ENCODE measurements around the gene FNDC3B. TPM values are rescaled to one million over a fixed set of nuclear protein-coding genes. Genes with fewer than 3 reads are reported as not detected.

The FNDC3B gene
- total RNA-seq, 5 donors from 2014 or later (not counting 1 experiment from before 2014, with no cell fraction given): 18.1 to 46.5 (median 23.5) TPM

GRCh38 chr3:172319595-172319994, 280.2 kb downstream of the FNDC3B start:
- Mint-ChIP-seq H3K4me3 (no peak overlapping the region), H3K9me3 (no peaks in the 10 kb centered on the region), H3K27ac (no peak overlapping the region), H3K27me3 (no peaks in the 10 kb centered on the region), H3K4me1 (peaks cover 0 to 2% (median 0%) of the 10 kb centered on the region in 3 donors), H3K36me3 (peaks cover 30% of the 10 kb centered on the region)
- DNase-seq (no peak), ATAC-seq (replicated peaks in 1 of 4) (no peak)
- H3K27ac ChIP-seq (ENCODE audit: low read length): no peak overlapping the region
- CTCF ChIA-PET: interaction anchor here (0.5 to 1.1 kb wide), 2 partner anchors 13 to 151 kb away, joined by 3 to 4 read pairs; no protein-coding TSS in a partner anchor
- no peaks in the 10 kb centered on the region for H3K4me1 ChIP-seq (ENCODE audit: control insufficient read depth in 1 of 2, extremely low read depth in 1 of 2, insufficient read depth in 2 of 2, low read length in 2 of 2)
- H3K4me3 ChIP-seq (ENCODE audit: control insufficient read depth in 1 of 2, extremely low read depth in 1 of 2, low read length in 1 of 2): no peak overlapping the region
- H3K36me3 ChIP-seq (ENCODE audit: control insufficient read depth in 2 of 2, extremely low read depth in 1 of 2, insufficient read depth in 1 of 2, low read length in 1 of 2): peaks cover 0 to 6% of the 10 kb centered on the region in 2 donors
- H3K9me3 ChIP-seq: no peaks in the 10 kb centered on the region
- POLR2A ChIA-PET: no interaction called here
- no peaks in the 10 kb centered on the region for H3K27me3 ChIP-seq (replicated peaks in 1 of 2; ENCODE audit: control insufficient read depth in 2 of 2, extremely low read depth in 1 of 2, insufficient read depth in 2 of 2, low read length in 1 of 2)
- 87% methylated on average over 2 of the region's 8 CpGs for WGBS (ENCODE audit: insufficient coverage)

DNA sequence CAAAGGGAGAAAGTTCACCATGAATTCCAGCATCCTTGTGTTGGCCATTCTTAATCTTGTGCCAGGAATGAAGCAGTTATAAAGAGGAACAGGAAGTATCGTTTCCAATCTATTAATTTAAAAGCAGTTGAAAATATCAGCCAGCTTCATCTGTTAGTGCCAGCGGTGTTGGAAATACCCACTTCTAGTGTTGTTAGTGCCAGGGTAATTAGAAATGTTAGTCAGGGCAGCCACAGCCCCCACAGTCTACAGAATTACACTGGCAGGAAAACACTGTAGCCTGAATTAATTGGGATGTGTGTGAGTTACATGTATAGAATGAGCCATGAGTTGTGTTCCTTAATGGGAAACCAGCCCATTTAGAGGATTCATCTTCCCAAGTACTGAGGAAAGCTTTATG, 281.1 kb downstream of the FNDC3B start:
- ChIA-PET CTCF (interaction anchor here in 1 of 2 donors (1.1 kb wide), 1 partner anchor 12 kb away, joined by 6 read pairs; no protein-coding TSS in a partner anchor), POLR2A (no interaction called here)
- Mint-ChIP-seq H3K4me1 (peaks cover 0 to 2% (median 0%) of the 10 kb centered on the region in 3 donors), H3K27me3 (no peaks in the 10 kb centered on the region), H3K9me3 (no peaks in the 10 kb centered on the region), H3K36me3 (peaks cover 34% of the 10 kb centered on the region), H3K27ac (peak overlapping the region in 1 of 2 donors; percentile 24), H3K4me3 (no peak overlapping the region)
- Histone ChIP-seq H3K9me3 (no peaks in the 10 kb centered on the region), H3K36me3 (ENCODE audit: control insufficient read depth in 2 of 2, extremely low read depth in 1 of 2, insufficient read depth in 1 of 2, low read length in 1 of 2) (peaks cover 0 to 9% of the 10 kb centered on the region in 2 donors), H3K27ac (ENCODE audit: low read length) (no peak overlapping the region), H3K4me3 (ENCODE audit: control insufficient read depth in 1 of 2, extremely low read depth in 1 of 2, low read length in 1 of 2) (no peak overlapping the region), H3K4me1 (ENCODE audit: control insufficient read depth in 1 of 2, extremely low read depth in 1 of 2, insufficient read depth in 2 of 2, low read length in 2 of 2) (no peaks in the 10 kb centered on the region), H3K27me3 (replicated peaks in 1 of 2; ENCODE audit: control insufficient read depth in 2 of 2, extremely low read depth in 1 of 2, insufficient read depth in 2 of 2, low read length in 1 of 2) (no peaks in the 10 kb centered on the region)
- ATAC-seq (replicated peaks in 1 of 4) (no peak), DNase-seq (no peak)
- no CpG with 5 or more reads among the region's 2 CpGs for WGBS (ENCODE audit: insufficient coverage)

GRCh38 chr3:172321035-172321434, 281.7 kb downstream of the FNDC3B start:
- Mint-ChIP-seq H3K27ac (no peak overlapping the region), H3K4me1 (peaks cover 0 to 2% (median 0%) of the 10 kb centered on the region in 3 donors), H3K9me3 (no peaks in the 10 kb centered on the region), H3K4me3 (no peak overlapping the region), H3K36me3 (peaks cover 37% of the 10 kb centered on the region), H3K27me3 (no peaks in the 10 kb centered on the region)
- ATAC-seq (replicated peaks in 1 of 4): no peak
- Histone ChIP-seq H3K4me1 (ENCODE audit: control insufficient read depth in 1 of 2, extremely low read depth in 1 of 2, insufficient read depth in 2 of 2, low read length in 2 of 2) (no peaks in the 10 kb centered on the region), H3K4me3 (ENCODE audit: control insufficient read depth in 1 of 2, extremely low read depth in 1 of 2, low read length in 1 of 2) (no peak overlapping the region), H3K27ac (ENCODE audit: low read length) (no peak overlapping the region), H3K36me3 (ENCODE audit: control insufficient read depth in 2 of 2, extremely low read depth in 1 of 2, insufficient read depth in 1 of 2, low read length in 1 of 2) (peaks cover 0 to 9% of the 10 kb centered on the region in 2 donors), H3K9me3 (no peaks in the 10 kb centered on the region), H3K27me3 (replicated peaks in 1 of 2; ENCODE audit: control insufficient read depth in 2 of 2, extremely low read depth in 1 of 2, insufficient read depth in 2 of 2, low read length in 1 of 2) (no peaks in the 10 kb centered on the region)
- CTCF ChIA-PET: interaction anchor here (1.1 to 1.2 kb wide), 2 partner anchors 10 to 11 kb away, joined by 6 to 7 read pairs; no protein-coding TSS in a partner anchor
- no CpG with 5 or more reads among the region's 2 CpGs for WGBS (ENCODE audit: insufficient coverage)
- no peak for DNase-seq
- POLR2A ChIA-PET: no interaction called here

DNA sequence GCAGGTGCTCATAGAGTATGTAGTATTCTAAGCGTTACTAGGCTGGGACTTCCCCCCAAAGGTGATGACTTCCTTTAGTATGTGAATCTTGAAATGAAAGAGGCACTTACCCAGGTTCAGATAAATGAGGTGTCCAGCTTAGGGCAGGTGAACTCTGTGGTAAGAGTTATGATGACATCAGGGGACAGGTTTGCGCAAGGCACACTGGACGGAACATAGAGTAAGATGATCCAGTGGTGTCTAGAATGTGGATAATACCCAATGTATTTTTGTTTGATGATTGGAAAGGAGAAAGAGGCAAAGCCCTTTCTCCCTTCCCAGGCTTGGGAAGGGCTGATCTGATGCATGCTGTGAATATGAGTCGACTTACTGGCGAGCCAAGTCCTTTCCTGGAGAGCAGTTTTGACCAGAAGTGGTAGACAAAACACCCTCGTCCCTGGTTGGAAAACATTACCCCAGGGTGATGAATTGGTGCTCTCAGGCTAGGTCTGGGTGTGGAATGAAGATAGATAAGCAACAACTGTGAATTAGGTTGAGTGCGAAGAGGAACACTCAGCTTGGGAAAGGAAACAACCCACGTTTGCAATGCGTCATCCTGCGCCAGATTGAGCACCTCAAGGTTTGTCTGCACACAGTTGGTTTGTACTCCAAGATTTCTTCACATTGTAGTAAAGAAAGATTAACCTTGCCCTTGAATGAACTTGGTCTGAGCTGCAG, 284.7 kb downstream of the FNDC3B start:
- DNase-seq (no peak), ATAC-seq (replicated peaks in 1 of 4) (no peak)
- Mint-ChIP-seq H3K27ac (peak overlapping the region in 1 of 2 donors; percentile 41), H3K27me3 (no peaks in the 10 kb centered on the region), H3K4me1 (peaks cover 0 to 2% (median 0%) of the 10 kb centered on the region in 3 donors), H3K36me3 (peaks cover 27% of the 10 kb centered on the region), H3K4me3 (no peak overlapping the region), H3K9me3 (no peaks in the 10 kb centered on the region)
- Histone ChIP-seq H3K4me1 (ENCODE audit: control insufficient read depth in 1 of 2, extremely low read depth in 1 of 2, insufficient read depth in 2 of 2, low read length in 2 of 2) (no peaks in the 10 kb centered on the region), H3K27ac (ENCODE audit: low read length) (no peak overlapping the region), H3K4me3 (ENCODE audit: control insufficient read depth in 1 of 2, extremely low read depth in 1 of 2, low read length in 1 of 2) (no peak overlapping the region), H3K27me3 (replicated peaks in 1 of 2; ENCODE audit: control insufficient read depth in 2 of 2, extremely low read depth in 1 of 2, insufficient read depth in 2 of 2, low read length in 1 of 2) (no peaks in the 10 kb centered on the region), H3K36me3 (ENCODE audit: control insufficient read depth in 2 of 2, extremely low read depth in 1 of 2, insufficient read depth in 1 of 2, low read length in 1 of 2) (peaks cover 0 to 10% of the 10 kb centered on the region in 2 donors), H3K9me3 (no peaks in the 10 kb centered on the region)
- ChIA-PET CTCF (interaction anchor here in 1 of 2 donors (1.1 kb wide), 1 partner anchor 8 kb away, joined by 5 read pairs; no protein-coding TSS in a partner anchor), POLR2A (no interaction called here)
- 88% methylated on average over 5 of the region's 10 CpGs for WGBS (ENCODE audit: insufficient coverage)

DNA sequence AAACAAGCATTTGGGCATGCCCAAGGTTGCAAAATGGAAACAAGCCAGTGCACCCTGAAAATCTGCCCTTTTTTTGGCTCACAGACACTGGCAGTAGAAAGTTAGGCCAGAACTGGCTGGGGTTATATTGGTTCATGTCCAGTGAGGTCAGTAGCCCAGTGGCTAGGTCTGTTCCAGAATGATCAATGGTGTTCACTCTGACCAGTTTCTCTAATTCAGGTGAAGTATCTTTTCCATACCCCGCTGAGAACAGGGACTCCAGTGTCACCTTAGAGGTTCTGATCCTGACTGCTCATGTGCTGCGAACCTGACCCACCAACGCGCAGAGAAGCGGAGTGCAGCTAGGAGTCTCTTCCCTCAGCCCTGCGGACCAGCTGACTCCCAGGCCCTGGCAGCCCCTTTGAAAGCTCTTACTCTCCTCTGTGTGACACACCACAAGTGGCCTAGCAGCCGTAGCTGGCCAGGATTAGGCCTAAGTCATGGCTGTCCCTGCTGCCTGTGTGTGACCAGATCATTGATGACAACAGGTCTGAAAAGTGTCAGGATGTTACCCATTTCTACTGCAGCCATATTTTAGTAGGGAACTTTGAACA, 285.3 kb downstream of the FNDC3B start:
- ChIA-PET CTCF (no interaction called here), POLR2A (no interaction called here)
- ATAC-seq (replicated peaks in 1 of 4) (no peak), DNase-seq (no peak)
- Mint-ChIP-seq H3K4me1 (peaks cover 0 to 2% (median 0%) of the 10 kb centered on the region in 3 donors), H3K9me3 (no peaks in the 10 kb centered on the region), H3K27me3 (no peaks in the 10 kb centered on the region), H3K27ac (no peak overlapping the region), H3K4me3 (no peak overlapping the region), H3K36me3 (peaks cover 20% of the 10 kb centered on the region)
- no peaks in the 10 kb centered on the region for H3K9me3 ChIP-seq
- H3K36me3 ChIP-seq (ENCODE audit: control insufficient read depth in 2 of 2, extremely low read depth in 1 of 2, insufficient read depth in 1 of 2, low read length in 1 of 2): peaks cover 0 to 14% of the 10 kb centered on the region in 2 donors
- H3K27me3 ChIP-seq (replicated peaks in 1 of 2; ENCODE audit: control insufficient read depth in 2 of 2, extremely low read depth in 1 of 2, insufficient read depth in 2 of 2, low read length in 1 of 2): no peaks in the 10 kb centered on the region
- 92% methylated on average over 6 of the region's 7 CpGs for WGBS (ENCODE audit: insufficient coverage)
- no peak overlapping the region for H3K27ac ChIP-seq (ENCODE audit: low read length)
- no peak overlapping the region for H3K4me3 ChIP-seq (ENCODE audit: control insufficient read depth in 1 of 2, extremely low read depth in 1 of 2, low read length in 1 of 2)
- H3K4me1 ChIP-seq (ENCODE audit: control insufficient read depth in 1 of 2, extremely low read depth in 1 of 2, insufficient read depth in 2 of 2, low read length in 2 of 2): no peaks in the 10 kb centered on the region

GRCh38 chr3:172325461-172325860, 286.1 kb downstream of the FNDC3B start:
- H3K4me1 Mint-ChIP-seq: no peaks in the 10 kb centered on the region
- H3K27ac Mint-ChIP-seq: no peak overlapping the region
- H3K36me3 Mint-ChIP-seq: peaks cover 19% of the 10 kb centered on the region
- no peaks in the 10 kb centered on the region for H3K9me3 Mint-ChIP-seq
- DNase-seq: no peak
- ChIA-PET POLR2A (no interaction called here), CTCF (no interaction called here)
- no peaks in the 10 kb centered on the region for H3K27me3 Mint-ChIP-seq
- H3K4me1 ChIP-seq (ENCODE audit: control insufficient read depth in 1 of 2, extremely low read depth in 1 of 2, insufficient read depth in 2 of 2, low read length in 2 of 2): no peaks in the 10 kb centered on the region
- no peak overlapping the region for H3K27ac ChIP-seq (ENCODE audit: low read length)
- ATAC-seq (replicated peaks in 1 of 4): no peak
- no peaks in the 10 kb centered on the region for H3K27me3 ChIP-seq (replicated peaks in 1 of 2; ENCODE audit: control insufficient read depth in 2 of 2, extremely low read depth in 1 of 2, insufficient read depth in 2 of 2, low read length in 1 of 2)
- 100% methylated on average over 1 of the region's 8 CpGs for whole genome bisulfite sequencing (ENCODE audit: insufficient coverage)
- H3K4me3 ChIP-seq (ENCODE audit: control insufficient read depth in 1 of 2, extremely low read depth in 1 of 2, low read length in 1 of 2): no peak overlapping the region
- H3K9me3 ChIP-seq: no peaks in the 10 kb centered on the region
- H3K4me3 Mint-ChIP-seq: no peak overlapping the region
- peaks cover 0 to 17% of the 10 kb centered on the region in 2 donors for H3K36me3 ChIP-seq (ENCODE audit: control insufficient read depth in 2 of 2, extremely low read depth in 1 of 2, insufficient read depth in 1 of 2, low read length in 1 of 2)

Data from T-cell (primary cell).